Muscle of leg (tissue), 11 donors: Measurements from ENCODE around the gene TACR2. TPM values are rescaled to one million over a fixed set of nuclear protein-coding genes. Genes with fewer than 3 reads are reported as not detected.
A peak's percentile ranks its signal among the peaks of the same experiment; 100 is the strongest.

Source experiments
- DNase-seq: peaks from one replicate; pipeline ENCODE4 v3.0.0; 2013
- H3K27ac ChIP-seq: one replicate; pipeline ENCODE4 v1.5.1; 2013; ENCODE audit warnings: mild to moderate bottlenecking, low read length, control low read depth
- H3K27me3 ChIP-seq: one replicate; pipeline ENCODE4 v1.6.1; 2013; ENCODE audit warnings: low read length; ENCODE audit not compliant: control insufficient read depth, insufficient read depth
- H3K36me3 ChIP-seq: one replicate; pipeline ENCODE4 v1.6.1; 2013; ENCODE audit warnings: low read length; ENCODE audit not compliant: control insufficient read depth, insufficient read depth
- H3K4me1 ChIP-seq: one replicate; pipeline ENCODE4 v1.6.1; 2013; ENCODE audit warnings: low read length; ENCODE audit not compliant: control insufficient read depth, insufficient read depth
- H3K4me3 ChIP-seq: one replicate; pipeline ENCODE4 v1.5.1; 2013; ENCODE audit warnings: low read length, control low read depth
- H3K9me3 ChIP-seq: replicated peaks from 2 replicates; pipeline ENCODE4 v1.6.1; 2013; ENCODE audit warnings: low read depth, low read length; ENCODE audit not compliant: control insufficient read depth
- WGBS: methylation state at CpG from one replicate; pipeline ENCODE4 v1.1.5; 2013; ENCODE audit warnings: missing lambda C conversion rate; ENCODE audit not compliant: insufficient coverage; 5-methylcytosine and 5-hydroxymethylcytosine counted together
- polyA plus RNA-seq, 8 donors: library from polyadenylated mRNA; unstranded; fragments of 120-200 nt; gene quantifications; one replicate each; pipeline versions ENCODE4 v1.2.1 to v1.2.3, GENCODE V29; 2013; ENCODE audit warnings: inconsistent platforms in 1 of 8, low replicate concordance in 1 of 8; ENCODE audit not compliant: insufficient read length in 8 of 8, insufficient read depth in 1 of 8
- total RNA-seq: library from RNA; stranded (reverse); fragments of 120-200 nt; gene quantifications from one replicate; pipeline ENCODE4 v1.2.4, GENCODE V29; 2013

Gene TACR2
- total and polyA plus RNA-seq, 9 donors, result 0.13 to 0.54 (median 0.38) TPM

DNA sequence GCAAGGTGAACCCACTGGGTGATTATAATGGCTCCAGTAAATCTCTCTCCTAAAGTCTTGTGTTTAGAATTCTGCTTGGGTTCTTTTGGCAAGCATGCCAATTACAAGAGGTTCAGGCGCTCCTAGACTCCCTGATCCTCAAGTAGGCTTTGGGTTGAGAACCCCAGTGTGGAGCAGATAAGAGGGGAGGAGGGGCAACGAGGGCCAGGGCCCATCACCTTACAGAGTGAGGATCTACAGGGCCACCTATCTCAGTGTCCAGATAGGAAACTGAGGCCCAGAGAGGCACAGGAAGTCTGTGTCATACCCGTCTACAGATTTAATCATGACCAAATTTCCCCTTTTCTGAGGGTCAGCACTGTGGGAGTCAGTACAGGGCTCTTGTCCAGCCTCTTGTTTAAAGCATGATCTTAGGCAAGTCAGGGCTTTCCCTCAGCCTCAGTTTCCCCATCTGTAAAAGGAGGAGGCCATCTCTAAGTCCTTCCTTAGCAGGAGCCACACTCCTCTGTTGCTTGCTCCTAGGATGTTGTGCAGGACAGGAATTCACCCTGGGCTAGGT, 4.4 kb downstream of the TACR2 start:
- DNase-seq, result no peak
- Histone ChIP-seq H3K9me3 (no peaks in the 10 kb centered on the region), H3K4me3 (no peak overlapping the region), H3K27me3 (no peaks in the 10 kb centered on the region), H3K4me1 (peaks cover 22% of the 10 kb centered on the region), H3K36me3 (no peaks in the 10 kb centered on the region), H3K27ac (no peak overlapping the region)
- no CpG with 5 or more reads among the region's 3 CpGs for WGBS

DNA sequence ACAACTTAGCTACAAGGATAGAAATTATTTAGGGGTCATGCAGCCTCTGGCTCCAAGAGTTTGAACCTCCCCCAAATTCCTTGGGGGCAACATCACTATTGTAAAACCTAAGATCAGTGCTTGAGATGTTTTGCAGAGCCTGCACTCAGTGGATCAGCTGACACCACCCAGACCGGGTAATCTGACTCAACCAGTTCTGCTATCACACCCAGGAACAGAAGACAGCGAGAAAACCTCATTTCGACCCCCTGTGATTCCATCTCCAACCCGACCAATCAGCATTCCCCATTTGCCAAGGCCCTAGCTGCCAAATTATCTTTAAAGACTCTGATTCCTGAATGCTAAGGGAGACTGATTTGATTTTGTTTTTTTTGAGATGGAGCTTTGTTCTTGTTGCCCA, 5.2 kb downstream of the TACR2 start:
- Histone ChIP-seq H3K27me3 (no peaks in the 10 kb centered on the region), H3K9me3 (no peaks in the 10 kb centered on the region), H3K36me3 (no peaks in the 10 kb centered on the region), H3K4me3 (no peak overlapping the region), H3K4me1 (peaks cover 26% of the 10 kb centered on the region), H3K27ac (no peak overlapping the region)
- 40% methylated on average over 1 of the region's 4 CpGs for WGBS
- DNase-seq, result no peak

DNA sequence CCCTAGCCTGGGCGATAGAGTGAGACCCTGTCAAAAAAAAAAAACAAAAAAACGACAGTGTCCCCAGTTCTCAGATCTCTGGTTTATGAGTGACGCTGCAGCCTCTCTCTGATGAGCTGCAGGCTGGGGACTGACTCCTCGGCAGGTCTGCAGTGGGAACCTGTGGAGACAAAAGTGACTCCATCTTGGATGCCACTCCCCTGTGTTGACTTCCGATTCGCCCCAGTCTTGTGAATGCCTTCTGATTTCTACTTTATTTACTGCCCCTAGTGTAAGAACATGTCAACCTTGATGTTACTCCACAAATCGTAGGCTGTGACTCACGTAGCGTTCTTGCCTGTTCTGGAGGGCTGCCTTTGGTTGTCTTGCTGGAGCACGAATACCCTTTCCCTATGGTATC, 6.2 kb downstream of the TACR2 start:
- no peaks in the 10 kb centered on the region for H3K9me3 ChIP-seq
- no peaks in the 10 kb centered on the region for H3K27me3 ChIP-seq
- peaks cover 31% of the 10 kb centered on the region for H3K4me1 ChIP-seq
- no peak for DNase-seq
- H3K27ac ChIP-seq, result no peak overlapping the region
- H3K4me3 ChIP-seq, result no peak overlapping the region
- 80% methylated on average over 8 of the region's 10 CpGs for WGBS
- H3K36me3 ChIP-seq, result no peaks in the 10 kb centered on the region

DNA sequence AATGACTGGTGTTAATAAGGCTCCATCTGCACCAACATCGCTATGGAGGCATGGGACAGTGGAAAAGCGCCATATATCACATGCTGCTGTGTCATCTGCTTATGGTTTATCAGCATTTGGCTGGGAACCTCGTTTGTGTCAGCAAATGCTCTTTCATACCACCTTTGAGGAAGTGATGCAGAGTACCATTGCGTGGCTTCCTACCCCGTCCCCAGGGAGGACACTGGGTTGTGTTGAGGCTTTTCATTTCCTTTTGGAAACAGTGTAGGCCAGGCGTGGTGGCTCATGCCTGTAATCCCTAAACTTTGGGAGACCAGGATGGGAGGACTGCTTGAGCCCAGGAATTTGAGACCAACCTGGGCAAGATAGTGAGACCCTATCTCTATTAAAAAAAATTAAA, 6.8 kb downstream of the TACR2 start:
- H3K9me3 ChIP-seq, result no peaks in the 10 kb centered on the region
- H3K4me3 ChIP-seq, result no peak overlapping the region
- no peaks in the 10 kb centered on the region for H3K36me3 ChIP-seq
- peak; percentile 51 for DNase-seq
- peaks cover 31% of the 10 kb centered on the region for H3K4me1 ChIP-seq
- H3K27ac ChIP-seq, result no peak overlapping the region
- H3K27me3 ChIP-seq, result no peaks in the 10 kb centered on the region
- WGBS, result 33% methylated on average over 2 of the region's 6 CpGs

DNA sequence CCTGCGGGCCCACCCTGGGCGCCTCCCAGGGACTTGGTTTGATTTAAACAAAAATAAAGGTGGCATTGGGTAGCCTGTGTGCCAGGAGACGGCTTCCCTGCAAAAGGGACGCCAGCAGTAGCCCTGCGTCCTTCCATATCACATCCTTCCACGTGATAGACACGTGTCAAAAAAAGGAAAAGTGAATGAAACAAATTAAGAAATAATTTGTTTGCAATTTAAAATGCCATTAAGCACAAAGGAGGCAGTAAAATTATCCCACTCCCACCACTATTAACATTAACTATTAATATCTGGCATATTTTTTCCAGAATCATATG, 7.6 kb downstream of the TACR2 start:
- Histone ChIP-seq H3K4me1 (peaks cover 31% of the 10 kb centered on the region), H3K27me3 (no peaks in the 10 kb centered on the region), H3K4me3 (peak overlapping the region; percentile 43), H3K36me3 (peaks cover 1% of the 10 kb centered on the region), H3K27ac (peak overlapping the region; percentile 80), H3K9me3 (no peaks in the 10 kb centered on the region)
- no peak for DNase-seq
- WGBS, result 27% methylated on average over 2 of the region's 7 CpGs

DNA sequence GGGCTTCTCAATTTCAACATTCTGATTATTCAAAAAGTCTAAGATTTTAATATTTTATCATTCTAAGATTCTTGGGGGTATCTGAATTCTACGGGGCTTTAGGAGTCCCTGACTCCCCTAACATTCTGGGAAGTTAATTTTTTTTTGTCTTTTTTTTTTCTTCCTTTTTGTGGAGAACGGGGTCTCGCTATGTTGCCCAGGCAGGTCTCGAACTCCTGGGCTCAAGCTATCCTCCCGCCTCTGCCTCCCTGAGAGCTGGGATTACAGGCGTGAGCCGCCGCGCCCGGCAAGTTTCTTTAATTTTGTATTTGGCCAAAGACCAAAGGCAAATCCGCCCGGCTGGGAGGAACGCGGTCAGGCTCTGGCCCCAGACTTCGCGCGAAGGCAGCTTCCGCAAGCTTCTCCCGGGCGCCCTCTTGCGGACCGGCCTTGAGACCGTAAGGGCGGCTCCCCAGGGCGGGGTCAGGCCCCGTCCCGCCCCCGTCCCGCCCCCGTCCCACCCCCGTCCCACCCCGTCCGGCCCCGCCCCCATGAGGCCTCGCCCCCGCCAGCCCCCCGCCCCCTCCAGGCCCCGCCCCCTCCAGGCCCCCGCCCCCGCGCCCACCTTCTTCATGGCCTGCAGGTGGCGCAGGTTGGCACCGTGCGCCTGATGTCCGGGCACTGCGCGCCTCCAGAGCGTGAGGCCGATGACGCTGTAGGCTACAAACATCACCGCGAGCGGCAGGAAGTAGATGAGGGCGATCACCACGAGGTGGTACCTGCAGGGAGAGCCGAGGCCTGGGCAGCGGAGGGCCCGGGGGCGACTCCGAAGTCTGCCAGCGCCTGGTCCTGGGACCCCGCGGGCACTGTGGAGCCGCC, 8.2 kb downstream of the TACR2 start:
- WGBS, result under 1% methylated on average over 34 of the region's 64 CpGs
- Histone ChIP-seq H3K27me3 (no peaks in the 10 kb centered on the region), H3K27ac (peak overlapping the region; percentile 84), H3K4me1 (peaks cover 31% of the 10 kb centered on the region), H3K4me3 (peak overlapping the region; percentile 43), H3K36me3 (peaks cover 2% of the 10 kb centered on the region), H3K9me3 (no peaks in the 10 kb centered on the region)
- DNase-seq, result peak; percentile 95

DNA sequence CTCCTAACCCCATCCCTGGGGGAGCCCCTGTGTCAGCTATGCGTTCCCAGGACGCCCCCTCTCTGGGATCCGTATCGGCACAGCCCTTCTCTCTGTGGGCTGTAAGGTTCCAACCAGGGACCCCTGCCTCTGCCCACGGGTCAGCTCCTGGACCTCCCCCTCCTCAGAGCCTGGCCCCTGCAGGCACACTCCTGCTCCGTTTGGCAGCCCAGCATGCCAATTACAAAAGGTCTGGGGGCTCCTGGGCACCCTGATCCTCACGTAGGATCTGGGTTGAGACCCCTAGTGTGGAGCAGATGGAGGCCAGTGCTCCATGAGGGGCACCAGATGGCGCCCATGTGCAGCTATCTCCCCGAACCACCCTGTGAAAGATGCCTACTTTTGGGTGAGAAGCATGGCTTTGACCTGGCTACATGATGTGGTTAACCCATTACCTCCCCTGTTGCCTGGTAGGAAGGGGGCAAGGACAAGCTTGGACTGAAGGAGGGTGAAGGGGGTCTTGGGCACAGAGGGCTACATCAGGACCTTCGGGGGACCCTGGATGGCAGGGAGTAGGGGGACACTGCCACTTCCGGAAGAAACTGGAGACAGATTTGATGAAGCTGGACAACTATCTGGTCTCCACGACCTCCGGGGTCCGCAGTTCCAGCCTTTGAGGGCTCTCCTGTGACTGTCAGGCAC, 9.0 kb downstream of the TACR2 start:
- whole genome bisulfite sequencing, result 59% methylated on average over 9 of the region's 14 CpGs
- DNase-seq, result peak; percentile 24
- Histone ChIP-seq H3K4me3 (no peak overlapping the region), H3K36me3 (peaks cover 6% of the 10 kb centered on the region), H3K9me3 (no peaks in the 10 kb centered on the region), H3K4me1 (peaks cover 25% of the 10 kb centered on the region), H3K27me3 (no peaks in the 10 kb centered on the region), H3K27ac (peak overlapping the region; percentile 84)

DNA sequence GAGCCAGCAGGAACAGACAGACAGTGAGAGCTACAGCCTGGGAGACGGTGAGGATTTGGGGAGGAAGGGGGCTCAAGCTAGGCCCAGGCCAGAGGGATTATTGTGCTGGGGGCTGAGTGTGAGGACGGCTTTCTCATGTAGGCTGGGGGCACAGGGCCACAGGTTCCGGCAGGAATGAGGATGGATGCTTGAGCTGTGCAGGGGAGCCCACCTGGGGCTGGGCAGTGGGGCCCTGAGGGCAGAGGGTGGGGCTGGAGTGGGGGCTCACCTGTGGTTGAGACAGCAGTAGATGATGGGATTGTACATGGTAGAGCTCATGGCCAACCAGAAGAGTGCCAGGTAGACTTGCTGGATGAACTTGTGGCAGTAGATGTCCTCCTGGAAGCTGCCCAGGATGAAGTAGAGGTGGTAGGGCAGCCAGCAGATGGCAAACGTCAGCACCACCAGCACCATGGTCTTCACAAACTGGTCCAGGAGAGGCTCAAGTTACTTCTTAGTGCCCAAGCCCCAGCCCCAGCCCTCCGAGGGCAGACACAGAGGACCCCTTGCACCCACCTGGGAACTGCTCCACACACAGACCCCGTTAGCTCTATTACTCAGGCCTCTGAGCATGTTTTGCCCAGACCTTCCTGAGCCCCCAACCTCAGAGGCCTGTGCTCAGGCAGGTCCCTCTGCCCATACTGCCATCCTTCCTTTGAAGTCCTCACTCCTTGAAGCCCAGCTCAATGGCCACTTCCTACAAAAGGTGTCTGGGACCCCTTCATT, 9.7 kb downstream of the TACR2 start:
- WGBS, result 45% methylated on average over 6 of the region's 6 CpGs
- peak overlapping the region; percentile 8 for H3K4me3 ChIP-seq
- no peak for DNase-seq
- peaks cover 8% of the 10 kb centered on the region for H3K36me3 ChIP-seq
- no peaks in the 10 kb centered on the region for H3K27me3 ChIP-seq
- no peaks in the 10 kb centered on the region for H3K9me3 ChIP-seq
- H3K4me1 ChIP-seq, result peaks cover 25% of the 10 kb centered on the region
- peak overlapping the region; percentile 47 for H3K27ac ChIP-seq

DNA sequence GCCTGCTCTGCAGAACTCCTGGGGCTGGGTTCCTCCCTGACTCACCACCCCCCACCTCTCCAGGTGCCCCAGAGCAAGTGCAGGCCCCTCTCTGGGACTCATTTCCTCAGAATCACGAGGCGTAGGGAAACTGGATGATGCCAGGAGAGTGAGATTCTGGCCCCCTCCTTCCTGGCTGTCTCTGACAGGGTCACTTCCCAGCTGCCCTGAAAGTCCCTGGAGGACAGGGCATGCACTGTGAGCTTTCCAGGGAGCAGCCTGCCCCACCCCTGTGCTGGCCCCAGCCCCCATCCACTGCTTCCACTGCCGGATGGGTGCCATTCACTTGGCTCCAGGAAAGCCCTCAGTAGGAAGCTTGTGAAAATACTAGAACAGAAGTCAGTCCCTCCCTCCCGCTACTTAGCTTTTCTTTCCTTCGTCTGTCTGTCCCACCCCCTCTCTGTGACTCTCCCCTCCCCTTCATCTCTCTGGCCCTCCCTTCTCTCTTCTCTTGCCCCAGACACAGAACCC, 10.4 kb downstream of the TACR2 start:
- Histone ChIP-seq H3K27me3 (no peaks in the 10 kb centered on the region), H3K4me3 (no peak overlapping the region), H3K36me3 (peaks cover 13% of the 10 kb centered on the region), H3K4me1 (peaks cover 25% of the 10 kb centered on the region), H3K27ac (peak overlapping the region; percentile 53), H3K9me3 (no peaks in the 10 kb centered on the region)
- 4% methylated on average over 3 of the region's 5 CpGs for WGBS
- DNase-seq, result peak; percentile 54

DNA sequence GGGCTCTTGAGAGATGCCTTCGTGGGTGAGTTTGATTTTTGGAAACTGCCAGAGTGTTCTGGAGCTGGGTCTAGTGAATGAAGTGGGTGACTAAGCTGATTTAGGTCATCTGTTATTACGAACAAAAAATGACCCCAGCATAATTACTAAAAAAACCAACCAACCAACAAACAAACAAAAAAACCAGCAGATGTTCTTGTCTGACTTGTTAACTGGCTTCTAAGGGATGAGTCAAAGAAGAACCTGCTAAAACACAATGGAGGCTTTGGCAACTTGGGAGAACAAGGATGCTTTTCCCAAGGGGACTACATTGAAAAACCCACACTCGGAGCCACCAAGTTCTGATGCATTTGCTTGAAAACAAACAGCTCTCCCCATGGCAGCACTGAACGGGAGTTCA, 11.5 kb downstream of the TACR2 start:
- H3K4me3 ChIP-seq, result no peak overlapping the region
- H3K36me3 ChIP-seq, result peaks cover 24% of the 10 kb centered on the region
- H3K27me3 ChIP-seq, result no peaks in the 10 kb centered on the region
- no peak overlapping the region for H3K27ac ChIP-seq
- H3K9me3 ChIP-seq, result no peaks in the 10 kb centered on the region
- WGBS, result 55% methylated on average over 2 of the region's 4 CpGs
- peaks cover 25% of the 10 kb centered on the region for H3K4me1 ChIP-seq
- DNase-seq, result no peak
